ENCODE data around the gene VSNL1. TPM values are rescaled to one million over a fixed set of nuclear protein-coding genes. Genes with fewer than 3 reads are reported as not detected.

Gene VSNL1
- total and polyA plus RNA-seq, 10 of the 15 experiments (the other 5 are each of a cell fraction or from before 2014, with no cell fraction given), result 0.04 to 0.30 (median 0.12) TPM; not detected in 4

- ChIA-PET CTCF (interaction anchor here (0.6 kb wide), 1 partner anchor 59 kb away, joined by 3 read pairs; no protein-coding TSS in a partner anchor), RAD21 (ENCODE audit: unreplicated experiment) (no interaction called here), POLR2A (no interaction called here), SMC1A (ENCODE audit: uncharacterized antibody, unreplicated experiment) (no interaction called here)
- Histone ChIP-seq H3K4me1 (ENCODE audit: control insufficient read depth, insufficient read depth, low read length) (no peaks in the 10 kb centered on the region; the same call in 1 of the 2 replicates), H3K4me3 (no peak overlapping the region), H3K4me2 (ENCODE audit: control insufficient read depth, insufficient read depth) (no peak overlapping the region), H3K27ac (ENCODE audit: control insufficient read depth, insufficient read depth) (no peak overlapping the region), H4K20me1 (ENCODE audit: control insufficient read depth, insufficient read depth) (no peaks in the 10 kb centered on the region), H3K36me3 (ENCODE audit: control insufficient read depth in 2 of 2, insufficient read depth in 2 of 2, low read length in 1 of 2) (no peaks in the 10 kb centered on the region), H3K27me3 (replicated peaks in 1 of 2; ENCODE audit: control insufficient read depth in 2 of 2, insufficient read depth in 2 of 2, low read length in 1 of 2) (0 out of 4 replicates have a peak, but pooled peaks cover 0 to 1% of the 10 kb centered on the region in 2 experiments), H3K79me2 (ENCODE audit: control insufficient read depth, insufficient read depth, low read length) (no peaks in the 10 kb centered on the region), H3K9ac (ENCODE audit: control insufficient read depth, insufficient read depth, low read length) (no peak overlapping the region), H2AFZ (ENCODE audit: control insufficient read depth, low read depth, low read length) (no peak overlapping the region), H3K9me3 (replicated peaks; ENCODE audit: control insufficient read depth, insufficient read depth, low read length) (no peaks in the 10 kb centered on the region)
- intact Hi-C loops (cut with micrococcal nuclease; ENCODE audit: unreplicated experiment) (no loop called here), in situ Hi-C loops (cut with MboI) (no loop called here)
- ATAC-seq, result no peak
- BruUV-seq (replicated peaks), result no TSS peak
- TF ChIP-seq SMAD5 (IDR thresholded peaks at IDR 0.05; ENCODE audit: low read depth) (no peak), YY1 (IDR thresholded peaks at IDR 0.05; ENCODE audit: low read depth, low read length) (no peak), ZNF384 (IDR thresholded peaks at IDR 0.05; ENCODE audit: borderline replicate concordance, low read depth, low read length) (no peak), ZNF217 (IDR thresholded peaks at IDR 0.05) (no peak), NRF1 (conservative IDR thresholded peaks at IDR 0.05; ENCODE audit: low read depth, low read length) (no peak), HCFC1 (IDR thresholded peaks at IDR 0.05; ENCODE audit: low read length) (no peak)
- no peak for DNase-seq (ENCODE audit: low read depth, low spot score)
- WGBS (ENCODE audit: insufficient coverage, insufficient replicate concordance, low lambda C conversion rate, missing lambda C conversion rate), result 31% methylated on average over 2 of the region's 2 CpGs
- no peak for FAIRE-seq
Observed at GRCh38 chr2:17588031-17588430, 47.5 kb downstream of the VSNL1 start.

GRCh38 chr2:17589406-17590035 lies 49.0 kb downstream of the VSNL1 start:
- Histone ChIP-seq H3K36me3 (ENCODE audit: control insufficient read depth in 2 of 2, insufficient read depth in 2 of 2, low read length in 1 of 2) (no peaks in the 10 kb centered on the region), H2AFZ (ENCODE audit: control insufficient read depth, low read depth, low read length) (no peak overlapping the region), H4K20me1 (ENCODE audit: control insufficient read depth, insufficient read depth) (no peaks in the 10 kb centered on the region), H3K27ac (ENCODE audit: control insufficient read depth, insufficient read depth) (no peak overlapping the region), H3K79me2 (ENCODE audit: control insufficient read depth, insufficient read depth, low read length) (no peaks in the 10 kb centered on the region), H3K9me3 (replicated peaks; ENCODE audit: control insufficient read depth, insufficient read depth, low read length) (no peaks in the 10 kb centered on the region), H3K4me2 (ENCODE audit: control insufficient read depth, insufficient read depth) (no peak overlapping the region), H3K9ac (ENCODE audit: control insufficient read depth, insufficient read depth, low read length) (no peak overlapping the region), H3K4me3 (no peak overlapping the region), H3K4me1 (ENCODE audit: control insufficient read depth, insufficient read depth, low read length) (no peaks in the 10 kb centered on the region; the same call in 1 of the 2 replicates), H3K27me3 (replicated peaks in 1 of 2; ENCODE audit: control insufficient read depth in 2 of 2, insufficient read depth in 2 of 2, low read length in 1 of 2) (0 out of 4 replicates have a peak, but pooled peaks cover 0 to 1% of the 10 kb centered on the region in 2 experiments)
- ChIA-PET RAD21 (ENCODE audit: unreplicated experiment) (no interaction called here), SMC1A (ENCODE audit: uncharacterized antibody, unreplicated experiment) (no interaction called here), POLR2A (no interaction called here), CTCF (interaction anchor here (1.1 kb wide), 1 partner anchor 16 kb away, joined by 3 read pairs; no protein-coding TSS in a partner anchor)
- intact Hi-C loops (cut with micrococcal nuclease; ENCODE audit: unreplicated experiment) (no loop called here), in situ Hi-C loops (cut with MboI) (no loop called here)
- DNase-seq (ENCODE audit: low read depth, low spot score), result no peak
- 0% methylated on average over 2 of the region's 2 CpGs for WGBS (ENCODE audit: insufficient coverage, insufficient replicate concordance, low lambda C conversion rate, missing lambda C conversion rate)
- TF ChIP-seq IKZF1 (conservative IDR thresholded peaks at IDR 0.05) (no peak), MTA3 (IDR thresholded peaks at IDR 0.05; ENCODE audit: borderline replicate concordance, low read length) (no peak), ZNF687 (IDR thresholded peaks at IDR 0.05) (no peak), NKRF (conservative IDR thresholded peaks at IDR 0.05) (no peak)
- FAIRE-seq, result no peak
- ATAC-seq, result no peak
- no TSS peak for BruUV-seq (replicated peaks)

Measured in GM12878 (cell line).